NCI-H146 treated with DMSO at 0.1 percent for 48 hours (cell line): Measurements from ENCODE around the gene KIF26B.

Experiments used
- DNase-seq: peaks from one replicate; lab custom pipeline; 2025; ENCODE audit not compliant: unreplicated experiment; lab: John Stamatoyannopoulos, UW

KIF26B gene

GRCh38 chr1:245542365-245542764 is 387.6 kb downstream of the KIF26B start:
- no peak for DNase-seq

- no peak for DNase-seq
These were observed 389.5 kb downstream of the KIF26B start for GRCh38 chr1:245544236-245544635.

GRCh38 chr1:245546875-245547274 is 392.1 kb downstream of the KIF26B start:
- DNase-seq: no peak

GRCh38 chr1:245549996-245550719 is 395.4 kb downstream of the KIF26B start:
- DNase-seq: no peak

- no peak for DNase-seq
These were observed 395.9 kb downstream of the KIF26B start for GRCh38 chr1:245550720-245551043.

- DNase-seq: no peak
These were observed 396.8 kb downstream of the KIF26B start for GRCh38 chr1:245551536-245551935.

- DNase-seq: no peak
These were observed 397.5 kb downstream of the KIF26B start for GRCh38 chr1:245552331-245552730.

- DNase-seq: no peak
These were observed 401.3 kb downstream of the KIF26B start for GRCh38 chr1:245556057-245556456.

- DNase-seq: no peak
These were observed 403.3 kb downstream of the KIF26B start for GRCh38 chr1:245558069-245558468.

- DNase-seq: no peak
These were observed 405.6 kb downstream of the KIF26B start for GRCh38 chr1:245560316-245560859.

GRCh38 chr1:245561665-245562234 is 407.0 kb downstream of the KIF26B start:
- DNase-seq: no peak

GRCh38 chr1:245566134-245566533 is 411.3 kb downstream of the KIF26B start:
- no peak for DNase-seq

- peak; percentile 67 for DNase-seq
These were observed 412.2 kb downstream of the KIF26B start for GRCh38 chr1:245566952-245567351.

GRCh38 chr1:245571815-245572294 is 417.1 kb downstream of the KIF26B start:
- no peak for DNase-seq

- DNase-seq: no peak
These were observed 417.9 kb downstream of the KIF26B start for GRCh38 chr1:245572709-245573108.

- DNase-seq: no peak
These were observed 420.9 kb downstream of the KIF26B start for GRCh38 chr1:245575710-245576109.

- peak; percentile 36 for DNase-seq
These were observed 421.5 kb downstream of the KIF26B start for GRCh38 chr1:245576323-245576722.

- no peak for DNase-seq
These were observed 422.7 kb downstream of the KIF26B start for GRCh38 chr1:245577191-245578157.

GRCh38 chr1:245578308-245578707 is 423.5 kb downstream of the KIF26B start:
- DNase-seq: peak; percentile 96

GRCh38 chr1:245578771-245579170 is 424.0 kb downstream of the KIF26B start:
- DNase-seq: no peak

- DNase-seq: no peak
These were observed 425.1 kb downstream of the KIF26B start for GRCh38 chr1:245579881-245580280.
